T-helper 9 cell (primary cell): Measurements from ENCODE around the gene SYN1.

Source experiments
- DNase-seq: peaks from one replicate; pipeline ENCODE4 v3.0.0-alpha.2; 2020

Gene SYN1

GRCh38 chrX:47571896-47572295 is 47.8 kb downstream of the SYN1 start:
- no peak for DNase-seq

DNA sequence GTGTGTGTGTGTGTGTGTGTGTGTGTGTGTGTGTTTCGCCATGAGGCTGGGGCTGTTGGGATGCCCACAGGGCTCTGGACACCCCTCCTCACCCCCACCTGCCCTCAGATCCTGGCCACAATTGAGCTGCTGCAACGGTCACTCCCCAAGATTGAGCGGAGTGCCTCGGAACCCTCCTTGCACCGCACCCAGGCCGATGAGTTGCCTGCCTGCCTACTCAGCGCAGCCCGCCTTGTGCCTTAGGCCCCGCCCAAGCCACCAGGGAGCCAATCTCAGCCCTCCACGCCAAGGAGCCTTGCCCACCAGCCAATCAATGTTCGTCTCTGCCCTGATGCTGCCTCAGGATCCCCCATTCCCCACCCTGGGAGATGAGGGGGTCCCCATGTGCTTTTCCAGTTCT is 48.4 kb downstream of the SYN1 start:
- DNase-seq: no peak

DNA sequence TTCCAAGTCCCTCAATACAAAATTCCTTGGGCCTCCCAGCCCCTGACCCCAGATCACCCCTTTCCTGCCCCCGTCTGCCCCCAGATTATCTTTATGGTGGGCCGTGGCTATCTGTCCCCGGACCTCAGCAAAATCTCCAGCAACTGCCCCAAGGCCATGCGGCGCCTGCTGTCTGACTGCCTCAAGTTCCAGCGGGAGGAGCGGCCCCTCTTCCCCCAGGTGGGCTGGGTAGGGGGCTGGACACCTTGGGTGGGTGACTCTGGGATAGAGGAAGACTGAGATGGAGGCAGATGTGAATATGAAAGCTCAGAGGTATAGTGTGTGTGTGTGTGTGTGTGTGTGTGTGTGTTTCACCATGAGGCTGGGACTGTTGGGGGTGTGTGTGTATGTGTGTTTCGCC is 48.9 kb downstream of the SYN1 start:
- DNase-seq: no peak

GRCh38 chrX:47568656-47569295 is 50.9 kb downstream of the SYN1 start:
- DNase-seq: no peak

- no peak for DNase-seq
Observed at GRCh38 chrX:47566841-47567240, 52.8 kb downstream of the SYN1 start.

GRCh38 chrX:47564438-47565085 is 55.1 kb downstream of the SYN1 start:
- no peak for DNase-seq

DNA sequence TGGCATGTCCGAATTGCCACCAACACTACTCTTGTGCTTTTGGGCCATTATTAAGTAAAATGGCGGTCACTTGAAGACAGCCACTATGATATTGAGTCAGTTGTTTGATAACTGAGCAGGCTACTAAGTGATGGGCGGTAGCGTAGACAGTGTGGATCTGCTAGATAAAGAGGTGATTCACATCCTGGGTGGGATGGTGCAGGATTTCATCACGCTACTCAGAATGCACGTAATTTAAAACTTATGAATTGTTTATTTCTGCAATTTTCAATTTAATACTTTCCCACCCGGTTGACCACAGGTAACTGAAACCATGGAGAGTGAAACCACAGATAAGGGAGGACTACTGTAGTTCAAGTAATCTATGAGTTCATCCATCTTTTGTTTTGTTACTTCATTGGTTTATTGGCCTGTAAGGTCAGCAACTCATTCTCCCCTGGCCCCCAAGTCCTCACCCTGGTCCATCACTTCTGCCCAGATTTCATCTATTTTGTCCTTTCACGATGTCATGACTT is 55.8 kb downstream of the SYN1 start:
- DNase-seq: no peak

DNA sequence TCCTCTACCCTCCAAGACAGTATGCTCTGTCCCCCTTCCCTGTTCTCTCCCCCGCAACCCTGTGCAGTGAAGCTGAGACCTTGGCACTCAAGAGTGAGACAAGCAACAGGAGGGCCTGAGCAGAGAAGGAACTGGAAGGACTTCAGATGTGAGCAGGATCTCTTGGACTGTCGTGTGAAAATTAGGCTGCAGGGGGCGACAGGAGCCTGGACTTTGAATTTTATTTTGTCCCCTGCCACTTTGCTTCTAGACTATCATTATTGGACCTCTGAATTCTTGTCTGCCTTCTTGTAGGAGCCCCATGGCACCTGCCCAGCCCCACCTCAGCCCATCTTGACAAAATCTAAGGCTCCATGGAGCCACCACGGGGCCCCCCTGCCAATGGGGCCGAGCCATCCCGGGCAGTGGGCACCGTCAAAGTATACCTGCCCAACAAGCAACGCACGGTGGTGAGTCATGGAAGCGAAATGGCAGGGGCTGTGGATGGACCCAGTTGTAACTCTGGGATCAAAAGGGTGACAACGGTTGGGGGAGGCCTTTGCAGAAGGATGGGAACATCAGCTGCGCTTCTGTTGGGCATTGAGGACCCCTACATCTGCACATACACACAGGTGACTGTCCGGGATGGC is 56.9 kb downstream of the SYN1 start:
- no peak for DNase-seq

- no peak for DNase-seq
Observed at GRCh38 chrX:47561659-47562151, 58.0 kb downstream of the SYN1 start.

GRCh38 chrX:47560934-47561658 is 58.6 kb downstream of the SYN1 start, which contains the start of gene ARAF:
Gene ARAF (plus strand): TSS chrX:47561205. CDS start chrX:47562968, 1,763 bp downstream.
- peak; percentile 89 for DNase-seq

DNA sequence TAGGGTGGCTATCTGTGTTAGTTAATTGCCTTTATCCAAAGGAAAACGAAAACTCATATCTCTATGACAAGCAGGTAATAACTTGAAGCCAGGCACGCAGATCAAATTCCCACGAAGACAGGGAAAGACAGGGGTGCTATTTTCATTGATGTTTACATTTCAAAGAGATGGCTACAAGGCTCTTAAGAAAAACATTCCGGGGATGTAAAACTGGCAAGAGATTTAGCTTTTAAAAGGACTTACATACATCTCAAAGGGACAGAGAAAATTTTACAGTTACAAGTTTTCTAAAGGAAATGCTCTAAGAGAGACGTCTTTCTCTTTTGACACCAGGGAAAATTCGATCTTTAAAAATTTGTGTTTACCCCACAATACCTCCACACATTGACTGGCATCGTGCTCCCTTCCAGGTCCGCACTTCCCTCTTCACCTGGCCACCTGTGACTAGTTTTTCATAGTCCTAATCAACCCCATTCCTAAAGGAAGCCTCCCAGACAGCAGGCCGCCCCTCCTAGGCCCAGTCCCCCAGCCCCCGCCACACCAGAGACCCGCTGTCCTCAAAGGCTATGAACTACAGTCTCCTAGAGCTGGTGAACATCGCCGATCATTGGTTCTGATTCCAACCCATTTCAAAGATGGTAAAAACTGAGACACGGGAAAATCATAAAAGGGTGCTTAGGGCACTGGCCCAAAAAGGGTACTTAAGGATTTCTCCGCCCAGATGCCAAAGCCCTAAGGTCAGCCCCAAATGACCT is 59.3 kb downstream of the SYN1 start:
- DNase-seq: no peak

GRCh38 chrX:47558436-47558835 is 61.2 kb downstream of the SYN1 start:
- no peak for DNase-seq

DNA sequence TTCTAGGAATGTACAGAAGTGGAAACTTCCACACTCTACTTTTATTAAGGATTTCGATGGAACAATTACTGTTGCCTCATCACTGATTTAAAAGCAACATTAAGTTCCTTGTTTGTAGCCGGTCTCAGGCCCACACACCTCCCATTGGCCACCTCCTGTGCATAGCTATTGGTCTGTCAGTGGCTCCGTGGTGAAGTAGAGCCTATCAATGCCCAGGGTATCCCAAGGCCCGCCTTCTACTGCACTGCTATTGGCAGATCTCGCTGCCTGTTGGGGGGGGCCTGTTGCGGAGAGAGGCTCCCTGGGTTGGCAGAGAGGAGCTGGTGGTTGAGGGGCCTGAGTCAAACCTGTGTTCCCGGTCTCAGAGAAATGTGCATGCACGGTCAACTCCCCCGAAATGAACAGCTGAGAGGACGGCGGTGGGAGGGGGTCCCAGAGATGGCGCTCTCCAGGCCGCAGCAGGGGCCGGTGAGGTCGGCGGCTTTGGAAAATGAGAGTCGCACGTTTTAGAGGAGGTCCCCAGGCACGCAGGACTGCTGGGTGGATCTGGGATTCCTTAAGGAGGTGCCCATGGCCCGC is 63.5 kb downstream of the SYN1 start:
- peak; percentile 62 for DNase-seq

GRCh38 chrX:47543496-47543895 is 76.2 kb downstream of the SYN1 start:
- DNase-seq: no peak

- no peak for DNase-seq
Observed at GRCh38 chrX:47540754-47541538, 78.7 kb downstream of the SYN1 start.

DNA sequence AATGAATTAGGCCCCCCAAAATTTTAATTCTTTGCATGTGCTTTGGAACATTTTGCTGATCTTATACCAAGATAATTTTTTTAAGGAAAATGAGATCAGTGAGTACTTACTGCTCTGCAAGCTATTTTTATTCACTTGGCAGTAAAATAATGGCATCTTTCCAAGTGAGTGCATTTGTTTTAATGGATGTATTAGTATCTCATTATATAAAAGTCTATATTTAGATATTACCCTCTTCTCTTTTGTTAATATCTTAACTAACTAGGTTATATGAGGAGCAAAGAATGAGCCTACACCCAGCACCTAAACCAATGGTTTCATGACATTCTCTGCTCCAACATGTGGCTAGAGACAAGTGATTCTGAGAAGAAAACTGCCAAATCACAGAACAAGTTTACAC is 79.8 kb downstream of the SYN1 start:
- no peak for DNase-seq

GRCh38 chrX:47530049-47530448 is 89.6 kb downstream of the SYN1 start:
- DNase-seq: no peak

DNA sequence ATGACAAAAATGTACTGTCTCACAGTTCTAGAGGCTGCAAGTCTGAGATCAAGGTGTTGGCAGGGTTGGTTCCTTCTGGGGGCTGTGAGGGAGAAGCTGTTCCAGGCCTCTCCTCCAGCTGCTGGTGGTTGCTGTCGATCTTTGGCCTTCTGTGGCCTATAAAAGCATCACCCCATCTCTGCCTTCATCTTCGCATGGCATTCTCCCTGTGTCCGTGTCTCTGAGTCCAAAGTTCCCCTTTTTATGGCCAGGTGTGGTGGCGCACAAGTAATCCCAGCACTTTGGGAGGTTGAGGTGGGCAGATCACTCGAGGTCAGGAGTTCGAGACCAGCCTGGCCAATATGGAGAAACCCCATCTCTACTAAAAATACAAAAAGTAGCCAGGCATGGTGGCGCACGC is 90.1 kb downstream of the SYN1 start:
- no peak for DNase-seq

DNA sequence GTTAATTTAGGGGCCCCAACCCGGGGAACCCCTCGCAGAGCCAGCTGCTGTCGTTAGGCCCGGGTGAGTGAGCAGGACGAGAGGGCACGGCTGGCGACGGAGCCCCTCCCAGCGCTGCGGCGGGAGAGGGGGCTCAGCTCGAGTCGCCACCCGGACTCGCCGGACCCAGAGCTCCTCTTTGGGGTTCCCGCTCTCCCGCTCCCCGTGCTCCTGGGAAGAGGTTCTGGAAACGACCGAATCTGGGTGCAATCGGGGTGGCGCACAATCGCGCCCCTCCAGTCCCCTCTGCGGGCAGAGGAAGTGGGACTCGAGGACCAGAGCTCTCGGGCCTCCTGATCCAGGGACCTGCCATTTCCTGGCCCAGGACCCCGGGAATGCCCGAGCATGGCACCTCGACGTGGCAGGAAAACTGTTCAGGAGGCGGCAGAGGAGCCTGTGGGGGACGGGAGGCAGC is 95.9 kb downstream of the SYN1 start:
- no peak for DNase-seq

- peak; percentile 77 for DNase-seq
Observed at GRCh38 chrX:47523297-47523696, 96.4 kb downstream of the SYN1 start.
